ENCODE measurements around the gene TMEM163.

Gene TMEM163

DNA sequence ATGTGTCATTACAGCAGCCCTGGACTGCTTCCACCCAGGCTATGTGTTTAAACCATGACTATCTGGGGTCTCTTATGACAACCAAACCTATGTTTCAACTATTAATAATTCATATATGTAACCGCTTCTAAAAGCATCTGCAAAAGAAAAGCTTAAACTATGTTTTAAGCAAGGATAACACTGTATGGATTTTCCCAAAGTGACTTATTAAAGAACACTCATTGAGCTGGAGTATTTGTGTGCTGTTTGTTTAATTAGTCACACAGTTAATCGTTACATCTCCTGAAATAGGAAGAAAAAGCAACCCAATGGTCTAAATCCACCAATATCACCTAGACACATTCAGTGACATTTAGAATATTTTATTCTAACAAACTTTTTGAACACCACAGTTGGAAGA is 51.3 kb downstream of the TMEM163 start:
- no peaks in the 10 kb centered on the region for H3K79me2 ChIP-seq (ENCODE audit: insufficient read depth, low read length)
- TF ChIP-seq, protein P1, sequence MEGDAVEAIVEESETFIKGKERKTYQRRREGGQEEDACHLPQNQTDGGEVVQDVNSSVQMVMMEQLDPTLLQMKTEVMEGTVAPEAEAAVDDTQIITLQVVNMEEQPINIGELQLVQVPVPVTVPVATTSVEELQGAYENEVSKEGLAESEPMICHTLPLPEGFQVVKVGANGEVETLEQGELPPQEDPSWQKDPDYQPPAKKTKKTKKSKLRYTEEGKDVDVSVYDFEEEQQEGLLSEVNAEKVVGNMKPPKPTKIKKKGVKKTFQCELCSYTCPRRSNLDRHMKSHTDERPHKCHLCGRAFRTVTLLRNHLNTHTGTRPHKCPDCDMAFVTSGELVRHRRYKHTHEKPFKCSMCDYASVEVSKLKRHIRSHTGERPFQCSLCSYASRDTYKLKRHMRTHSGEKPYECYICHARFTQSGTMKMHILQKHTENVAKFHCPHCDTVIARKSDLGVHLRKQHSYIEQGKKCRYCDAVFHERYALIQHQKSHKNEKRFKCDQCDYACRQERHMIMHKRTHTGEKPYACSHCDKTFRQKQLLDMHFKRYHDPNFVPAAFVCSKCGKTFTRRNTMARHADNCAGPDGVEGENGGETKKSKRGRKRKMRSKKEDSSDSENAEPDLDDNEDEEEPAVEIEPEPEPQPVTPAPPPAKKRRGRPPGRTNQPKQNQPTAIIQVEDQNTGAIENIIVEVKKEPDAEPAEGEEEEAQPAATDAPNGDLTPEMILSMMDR (IDR thresholded peaks at IDR 0.05; ENCODE audit: low read length), result no peak
- TF ChIP-seq EZH2 (IDR thresholded peaks at IDR 0.05; ENCODE audit: borderline replicate concordance, low read length), result no peak

DNA sequence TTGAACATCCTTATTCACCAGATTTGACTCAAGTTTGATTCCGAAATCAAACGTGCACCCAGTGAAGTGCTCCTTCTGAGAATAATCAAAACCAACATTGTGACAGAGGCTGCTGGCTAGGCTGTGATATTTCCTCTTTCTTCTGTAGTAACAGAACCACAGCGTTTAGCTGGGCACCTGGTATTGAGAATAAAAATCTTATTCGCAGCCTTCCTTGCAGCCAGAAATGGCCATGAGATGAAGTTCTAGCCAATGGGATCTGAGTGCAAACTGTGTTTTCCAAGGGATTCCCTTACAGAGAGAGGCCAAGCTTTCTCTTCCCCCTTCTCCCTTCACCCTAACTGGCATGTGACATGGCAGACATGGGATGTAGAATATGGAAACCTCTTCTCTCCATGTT is 51.7 kb downstream of the TMEM163 start:
- H3K9ac ChIP-seq (ENCODE audit: low read length), result no peak overlapping the region
- no peak overlapping the region for H3K4me2 ChIP-seq (ENCODE audit: low read length)
- no peaks in the 10 kb centered on the region; the same call in 1 of the 2 replicates for H3K27me3 ChIP-seq (ENCODE audit: insufficient read depth, low read length)
- no peaks in the 10 kb centered on the region for H3K9me2 ChIP-seq (ENCODE audit: low read depth, low read length)
- no peak overlapping the region for H3K4me3 ChIP-seq (ENCODE audit: low read depth, low read length, poor library complexity, severe bottlenecking)
- H3K36me3 ChIP-seq (ENCODE audit: insufficient read depth, low read length), result no peaks in the 10 kb centered on the region
- H3F3A ChIP-seq (ENCODE audit: insufficient read depth, low read length), result no peaks in the 10 kb centered on the region
- TF ChIP-seq, protein P1 (IDR thresholded peaks at IDR 0.05; ENCODE audit: low read length), result no peak
- TF ChIP-seq EZH2 (IDR thresholded peaks at IDR 0.05; ENCODE audit: borderline replicate concordance, low read length), result no peak
- no peaks in the 10 kb centered on the region for H3K4me1 ChIP-seq (ENCODE audit: insufficient read depth, low read length, severe bottlenecking)
- no peak overlapping the region for H3K27ac ChIP-seq (ENCODE audit: low read depth, low read length, poor library complexity, severe bottlenecking)
- H4K20me1 ChIP-seq (ENCODE audit: insufficient read depth, low read length), result no peaks in the 10 kb centered on the region
- no peaks in the 10 kb centered on the region for H3K79me2 ChIP-seq (ENCODE audit: insufficient read depth, low read length)
- no peak overlapping the region for H2AFZ ChIP-seq (ENCODE audit: low read length)
- H3K9me3 ChIP-seq (ENCODE audit: low read length), result no peaks in the 10 kb centered on the region

More for the DNA sequence above, 51.3 kb downstream of the TMEM163 start:
- Histone ChIP-seq H3K27ac (ENCODE audit: low read depth, low read length, poor library complexity, severe bottlenecking) (no peak overlapping the region), H3K4me1 (ENCODE audit: insufficient read depth, low read length, severe bottlenecking) (no peaks in the 10 kb centered on the region), H3F3A (ENCODE audit: insufficient read depth, low read length) (no peaks in the 10 kb centered on the region), H3K36me3 (ENCODE audit: insufficient read depth, low read length) (no peaks in the 10 kb centered on the region), H2AFZ (ENCODE audit: low read length) (no peak overlapping the region), H4K20me1 (ENCODE audit: insufficient read depth, low read length) (no peaks in the 10 kb centered on the region), H3K4me3 (ENCODE audit: low read depth, low read length, poor library complexity, severe bottlenecking) (no peak overlapping the region), H3K9ac (ENCODE audit: low read length) (no peak overlapping the region), H3K9me3 (ENCODE audit: low read length) (no peaks in the 10 kb centered on the region), H3K9me2 (ENCODE audit: low read depth, low read length) (no peaks in the 10 kb centered on the region), H3K27me3 (ENCODE audit: insufficient read depth, low read length) (no peaks in the 10 kb centered on the region; the same call in 1 of the 2 replicates), H3K4me2 (ENCODE audit: low read length) (no peak overlapping the region)

DNA sequence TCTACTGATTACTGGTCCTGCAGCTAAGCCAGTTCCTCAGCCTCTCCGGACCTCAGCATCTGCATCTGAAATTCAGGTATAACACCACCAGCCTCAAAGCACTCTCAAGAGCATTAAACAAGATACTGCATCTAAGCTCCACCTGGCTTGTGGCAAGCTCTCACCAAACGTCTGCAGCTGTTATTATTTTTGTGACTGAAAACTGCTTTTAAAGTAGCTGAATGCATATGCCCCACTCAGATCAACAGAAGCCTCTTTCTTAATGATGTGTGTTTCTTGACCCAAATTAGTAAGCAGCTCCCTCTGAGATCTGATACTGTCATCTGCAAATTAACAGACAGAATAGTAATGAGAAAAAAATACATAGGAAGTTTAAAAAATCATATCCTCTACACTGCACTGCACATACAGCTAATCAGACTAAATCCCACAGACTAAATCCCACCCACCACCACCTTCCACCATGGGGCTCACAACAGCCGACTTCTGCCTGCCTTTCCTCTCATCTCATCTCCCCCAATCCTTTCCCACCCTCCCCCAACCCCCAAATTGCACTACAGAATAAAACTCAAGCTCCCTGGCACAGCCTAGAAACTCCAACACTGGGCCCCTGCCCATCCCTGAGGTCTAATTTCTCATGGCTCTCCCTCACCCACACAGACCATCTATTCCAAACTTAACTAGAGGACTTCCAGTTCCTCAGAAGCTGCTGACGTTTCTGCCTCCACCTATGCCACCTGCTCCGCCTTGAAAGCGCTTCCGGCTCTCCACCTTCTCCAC is 52.9 kb downstream of the TMEM163 start:
- Histone ChIP-seq H3K79me2 (ENCODE audit: insufficient read depth, low read length) (no peaks in the 10 kb centered on the region), H2AFZ (ENCODE audit: low read length) (no peak overlapping the region), H3K9me2 (ENCODE audit: low read depth, low read length) (no peaks in the 10 kb centered on the region), H3K27me3 (ENCODE audit: insufficient read depth, low read length) (no peaks in the 10 kb centered on the region; the same call in 1 of the 2 replicates), H3K9me3 (ENCODE audit: low read length) (no peaks in the 10 kb centered on the region), H3F3A (ENCODE audit: insufficient read depth, low read length) (no peaks in the 10 kb centered on the region), H3K4me2 (ENCODE audit: low read length) (no peak overlapping the region), H3K4me3 (ENCODE audit: low read depth, low read length, poor library complexity, severe bottlenecking) (no peak overlapping the region), H3K9ac (ENCODE audit: low read length) (no peak overlapping the region), H3K36me3 (ENCODE audit: insufficient read depth, low read length) (no peaks in the 10 kb centered on the region), H4K20me1 (ENCODE audit: insufficient read depth, low read length) (no peaks in the 10 kb centered on the region), H3K4me1 (ENCODE audit: insufficient read depth, low read length, severe bottlenecking) (no peaks in the 10 kb centered on the region), H3K27ac (ENCODE audit: low read depth, low read length, poor library complexity, severe bottlenecking) (no peak overlapping the region)
- no peak for TF ChIP-seq EZH2 (IDR thresholded peaks at IDR 0.05; ENCODE audit: borderline replicate concordance, low read length)
- TF ChIP-seq, protein P1 (IDR thresholded peaks at IDR 0.05; ENCODE audit: low read length), result no peak

Measured in OCI-LY1 (cell line).